CD14-positive monocyte (primary cell): ENCODE data around the gene LYL1. TPM values are rescaled to one million over a fixed set of nuclear protein-coding genes. Genes with fewer than 3 reads are reported as not detected.

ENCODE experiments used
- DNase-seq, 3 donors: peaks; one replicate each; pipeline ENCODE4 v3.0.0-alpha.2; 2011 to 2022
- H2AFZ ChIP-seq: 2 replicates; pipeline ENCODE4 v1.6.0; 2012; ENCODE audit warnings: mild to moderate bottlenecking, low read depth, low read length, inconsistent platforms; ENCODE audit not compliant: insufficient read depth, poor library complexity, severe bottlenecking
- H3K27ac ChIP-seq, 2 donors: 1 replicate in 1 of 2; 2 replicates in 1 of 2; pipeline ENCODE4 v1.5.1; 2012 to 2013; ENCODE audit warnings: low read length in 2 of 2, control low read depth in 1 of 2, inconsistent platforms in 1 of 2, low read depth in 1 of 2, mild to moderate bottlenecking in 1 of 2
- H3K27me3 ChIP-seq, 2 donors: one replicate each; pipeline versions ENCODE4 v1.6.0 to v1.6.1; 2011 to 2013; ENCODE audit warnings: low read length in 2 of 2; ENCODE audit not compliant: control insufficient read depth in 2 of 2, insufficient read depth in 2 of 2
- H3K36me3 ChIP-seq, 2 donors: replicated peaks in 1 of 2; 1 replicate in 1 of 2; 2 replicates in 1 of 2; pipeline versions ENCODE4 v1.5.1 to v1.6.1; 2012 to 2013; ENCODE audit warnings: low read length in 2 of 2, control low read depth in 1 of 2, inconsistent platforms in 1 of 2, mild to moderate bottlenecking in 1 of 2; ENCODE audit not compliant: insufficient read depth in 2 of 2, control insufficient read depth in 1 of 2
- H3K4me1 ChIP-seq, 2 donors: 1 replicate in 1 of 2; 2 replicates in 1 of 2; pipeline versions ENCODE4 v1.5.1 to v1.6.1; 2012 to 2013; ENCODE audit warnings: low read length in 2 of 2, control low read depth in 1 of 2, inconsistent platforms in 1 of 2, mild to moderate bottlenecking in 1 of 2, moderate library complexity in 1 of 2; ENCODE audit not compliant: insufficient read depth in 2 of 2, control insufficient read depth in 1 of 2
- H3K4me2 ChIP-seq: replicated peaks from 2 replicates; pipeline ENCODE3; 2012; ENCODE audit warnings: low read length, moderate library complexity, mild to moderate bottlenecking; ENCODE audit not compliant: poor library complexity, severe bottlenecking; ENCODE audit errors: extremely low read depth
- H3K4me3 ChIP-seq, 3 experiments: fragments of 200-600 bp in 1 of 3; sonication (generic) in 1 of 3; replicated peaks in 1 of 3; 1 replicate in 2 of 3; 2 replicates in 1 of 3; pipeline ENCODE4 v1.5.1; 2011 to 2013; ENCODE audit warnings: low read length in 3 of 3, mild to moderate bottlenecking in 3 of 3, control low read depth in 2 of 3, low read depth in 2 of 3, inconsistent platforms in 1 of 3, moderate library complexity in 1 of 3
- H3K79me2 ChIP-seq: 2 replicates; pipeline ENCODE4 v1.6.0; 2012; ENCODE audit warnings: mild to moderate bottlenecking, control low read depth, inconsistent platforms, low read length, moderate library complexity; ENCODE audit not compliant: insufficient read depth
- H3K9ac ChIP-seq: 2 replicates; pipeline ENCODE4 v1.6.0; 2017; ENCODE audit warnings: low read length, mild to moderate bottlenecking; ENCODE audit not compliant: insufficient read depth, poor library complexity, severe bottlenecking
- H3K9me3 ChIP-seq, 2 donors: replicated peaks in 1 of 2; 1 replicate in 1 of 2; 2 replicates in 1 of 2; pipeline versions ENCODE4 v1.5.1 to v1.6.1; 2012 to 2013; ENCODE audit warnings: low read length in 2 of 2, control low read depth in 1 of 2; ENCODE audit not compliant: control insufficient read depth in 1 of 2, insufficient read depth in 1 of 2
- H4K20me1 ChIP-seq: 2 replicates; pipeline ENCODE4 v1.6.0; 2012; ENCODE audit warnings: mild to moderate bottlenecking, low read length, control low read depth, moderate library complexity; ENCODE audit not compliant: insufficient read depth
- H3K27ac Mint-ChIP-seq, 7 donors: one replicate each; pipeline ENCODE4 v1.8.0; 2020; ENCODE audit warnings: mild to moderate bottlenecking in 7 of 7, mixed read lengths in 7 of 7, moderate library complexity in 6 of 7, inconsistent platforms in 2 of 7
- H3K27me3 Mint-ChIP-seq, 3 donors: one replicate each; pipeline ENCODE4 v1.8.0; 2021 to 2022; ENCODE audit warnings: low read depth in 3 of 3, mild to moderate bottlenecking in 3 of 3, mixed read lengths in 3 of 3, moderate library complexity in 3 of 3, inconsistent platforms in 1 of 3
- H3K36me3 Mint-ChIP-seq, 2 donors: one replicate each; pipeline ENCODE4 v1.8.0; 2020; ENCODE audit warnings: mixed read lengths in 2 of 2, inconsistent platforms in 1 of 2, mild to moderate bottlenecking in 1 of 2
- H3K4me1 Mint-ChIP-seq: one replicate; pipeline ENCODE4 v1.8.0; 2020; ENCODE audit warnings: mild to moderate bottlenecking, mixed read lengths
- H3K4me3 Mint-ChIP-seq, 2 donors: one replicate each; pipeline ENCODE4 v1.8.0; 2020; ENCODE audit warnings: mild to moderate bottlenecking in 2 of 2, mixed read lengths in 2 of 2, moderate library complexity in 1 of 2
- H3K9me3 Mint-ChIP-seq, 7 donors: one replicate each; pipeline ENCODE4 v1.8.0; 2020 to 2022; ENCODE audit warnings: mixed read lengths in 7 of 7, mild to moderate bottlenecking in 6 of 7, moderate library complexity in 6 of 7, inconsistent platforms in 2 of 7
- CTCF ChIP-seq: fragments of 200-600 bp; IDR thresholded peaks from one replicate; pipeline ENCODE4 v1.8.0; 2022; ENCODE audit warnings: antibody characterized with exemption, mild to moderate bottlenecking
- WGBS: methylation state at CpG from one replicate; pipeline ENCODE4 v1.1.5; 2013; ENCODE audit warnings: missing lambda C conversion rate; ENCODE audit not compliant: insufficient coverage; 5-methylcytosine and 5-hydroxymethylcytosine counted together
- intact Hi-C, 2 donors: fragments of 100-400 bp; cut with micrococcal nuclease; formaldehyde crosslinking; loops; one replicate each; pipeline versions ENCODE4 v1.15.0 to v1.15.1; 2023
- polyA plus RNA-seq, 3 donors: library from polyadenylated mRNA; depleted of rRNA in 1 of 3; unstranded in 2 of 3; stranded (reverse) in 1 of 3; fragments of 300-500 nt in 2 of 3; fragments of >200 nt in 1 of 3; fragmentation: Illumina TruSeq in 2 of 3; gene quantifications; 1 replicate in 2 of 3; 2 replicates in 1 of 3; pipeline ENCODE4 v1.2.3, GENCODE V29; 2012 to 2021

The LYL1 gene
- polyA plus RNA-seq, 3 donors: 35.7 to 51.1 (median 37.1) TPM

DNA sequence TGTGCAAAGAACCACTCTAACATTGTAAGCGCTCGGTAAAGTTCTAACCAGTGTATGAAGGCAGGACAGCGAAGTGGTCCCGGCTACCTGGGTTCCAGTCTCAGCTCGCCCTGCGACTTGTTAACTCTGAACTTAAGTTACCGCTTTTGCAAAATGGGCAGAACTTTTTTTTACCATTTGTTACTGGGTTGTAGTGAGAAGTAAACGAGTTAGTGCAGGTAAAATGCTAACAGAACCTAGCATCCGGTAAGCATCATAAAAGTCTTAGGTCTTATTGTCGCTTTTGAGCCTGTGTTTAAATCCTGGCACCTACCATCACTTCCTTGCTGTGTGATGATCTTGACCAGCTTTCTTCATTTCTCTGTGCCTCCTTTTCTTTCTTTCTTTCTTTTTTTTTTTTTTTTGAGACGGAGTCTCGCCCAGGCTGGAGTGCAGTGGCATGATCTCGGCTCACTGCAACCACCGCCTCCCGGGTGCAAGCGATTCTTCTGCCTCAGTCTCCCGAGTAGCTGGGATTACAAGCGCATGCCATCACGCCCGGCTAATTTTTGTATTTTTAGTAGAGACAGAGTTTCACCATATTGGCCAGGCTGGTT, 14.6 kb upstream of the LYL1 start:
- 9% methylated on average over 12 of the region's 20 CpGs for WGBS
- Mint-ChIP-seq H3K27ac (peak overlapping the region; percentile 83 to 95 (median 89)), H3K27me3 (peaks cover 0 to 3% (median 0%) of the 10 kb centered on the region in 3 donors), H3K36me3 (peaks cover 15 to 25% of the 10 kb centered on the region in 2 donors), H3K9me3 (no peaks in the 10 kb centered on the region), H3K4me1 (peaks cover 55% of the 10 kb centered on the region), H3K4me3 (peak overlapping the region; percentile 91 to 95)
- intact Hi-C loops: loop anchor here in 1 of 2 donors (5.0 kb wide), 1 partner anchor 35 kb away; the partner anchor contains the start of genes IER2 and STX10
- no peak for DNase-seq
- peak overlapping the region; percentile 76 for H3K9ac ChIP-seq
- H3K27me3 ChIP-seq: no peaks in the 10 kb centered on the region
- peak overlapping the region; percentile 58 to 98 (median 82) for H3K4me3 ChIP-seq
- peaks cover 54% of the 10 kb centered on the region for H3K79me2 ChIP-seq
- peaks cover 2 to 23% of the 10 kb centered on the region in 2 donors for H3K36me3 ChIP-seq
- peaks cover 34% of the 10 kb centered on the region for H4K20me1 ChIP-seq
- H3K4me1 ChIP-seq: peaks cover 37 to 50% of the 10 kb centered on the region in 2 donors
- no peak for TF ChIP-seq CTCF
- H3K4me2 ChIP-seq: peak overlapping the region; percentile 87
- H2AFZ ChIP-seq: peak overlapping the region; percentile 89
- H3K27ac ChIP-seq: peak overlapping the region; percentile 9 to 69
- no peaks in the 10 kb centered on the region for H3K9me3 ChIP-seq

GRCh38 chr19:13116282-13117175, 13.9 kb upstream of the LYL1 start, which contains the start of gene TRMT1:
TRMT1 (minus strand) TSS chr19:13116740; CDS start chr19:13116399, 341 bp downstream.
- Histone ChIP-seq H3K27ac (peak within 1 kb of the TSS; percentile 9 to 69), H4K20me1 (peaks cover 27% of the 10 kb centered on the region), H3K4me2 (peak within 1 kb of the TSS; percentile 87), H2AFZ (peak within 1 kb of the TSS; percentile 89), H3K27me3 (no peaks in the 10 kb centered on the region), H3K9me3 (no peaks in the 10 kb centered on the region), H3K4me1 (peaks cover 37 to 50% of the 10 kb centered on the region in 2 donors), H3K79me2 (peaks cover 47% of the 10 kb centered on the region), H3K9ac (peak within 1 kb of the TSS; percentile 76), H3K4me3 (peak within 1 kb of the TSS; percentile 58 to 98 (median 82)), H3K36me3 (peaks cover 5 to 17% of the 10 kb centered on the region in 2 donors)
- H3K4me1 Mint-ChIP-seq: peaks cover 49% of the 10 kb centered on the region
- no peaks in the 10 kb centered on the region for H3K9me3 Mint-ChIP-seq
- WGBS: 0% methylated on average over 43 of the region's 51 CpGs
- peaks cover 9 to 20% of the 10 kb centered on the region in 2 donors for H3K36me3 Mint-ChIP-seq
- intact Hi-C loops: loop anchor here in 1 of 2 donors (5.0 kb wide), 1 partner anchor 36 kb away; the partner anchor contains the start of genes IER2 and STX10
- DNase-seq: peak; percentile 76 to 96 (median 88)
- peak within 1 kb of the TSS; percentile 91 to 95 for H3K4me3 Mint-ChIP-seq
- H3K27ac Mint-ChIP-seq: peak within 1 kb of the TSS; percentile 83 to 95 (median 89)
- peaks cover 0 to 3% (median 0%) of the 10 kb centered on the region in 3 donors for H3K27me3 Mint-ChIP-seq
- no peak for TF ChIP-seq CTCF
